Measurements from ENCODE around the gene SRPX2.

DNA sequence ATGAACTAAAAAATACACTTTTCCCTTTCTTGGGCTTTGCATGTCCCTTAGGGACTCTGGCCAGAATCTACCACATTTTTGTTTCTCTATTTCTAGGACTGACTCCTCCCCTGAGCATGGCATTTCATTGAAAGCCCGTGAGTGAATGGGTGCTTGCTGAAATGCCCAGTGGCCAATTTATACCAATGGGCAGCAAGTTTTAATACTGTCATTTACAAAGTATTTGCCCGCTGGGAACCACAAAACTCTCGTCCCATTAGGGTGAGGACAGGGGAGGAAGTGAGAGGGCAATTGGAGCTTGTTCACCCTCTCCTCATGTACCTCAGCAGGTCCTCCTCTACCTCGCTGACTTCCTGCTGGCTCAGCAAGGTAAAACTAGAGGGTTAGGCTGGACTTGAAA is 1.1 kb downstream of the SRPX2 start:
- TF ChIP-seq CTCF (IDR thresholded peaks at IDR 0.05; ENCODE audit: low read depth, low read length, poor library complexity, severe bottlenecking) (no peak), EZH2phosphoT487 (IDR thresholded peaks at IDR 0.05; ENCODE audit: borderline replicate concordance, low read length) (no peak)

All from DOHH2 (cell line).